HG03196 (cell line): ENCODE measurements around the gene SLC30A3.

Source experiments
- ATAC-seq: cut with Tn5 transposase; IDR thresholded peaks from one replicate; pipeline ENCODE4 v1.9.1; 2021; ENCODE audit not compliant: unreplicated experiment

SLC30A3 gene

GRCh38 chr2:27208486-27209050, 54.3 kb downstream of the SLC30A3 start:
- ATAC-seq: no peak

- ATAC-seq: no peak
Observed at GRCh38 chr2:27206346-27206745, 56.5 kb downstream of the SLC30A3 start.

GRCh38 chr2:27205206-27205605, 57.6 kb downstream of the SLC30A3 start:
- no peak for ATAC-seq

- no peak for ATAC-seq
Observed at GRCh38 chr2:27204566-27204965, 58.3 kb downstream of the SLC30A3 start.

- ATAC-seq: no peak
Observed at GRCh38 chr2:27203741-27204140, 59.1 kb downstream of the SLC30A3 start.
